GM12891 (cell line): ENCODE measurements around the gene RRBP1.

Source experiments
- POLR2A ChIP-seq: IDR thresholded peaks from 2 replicates; pipeline ENCODE4 v1.6.1; 2011; ENCODE audit warnings: low read depth, low read length, control low read depth
- POLR2AphosphoS5 ChIP-seq: IDR thresholded peaks from 2 replicates; pipeline ENCODE4 v1.6.1; 2011; ENCODE audit warnings: low read depth, low read length, control low read depth
- POU2F2 ChIP-seq: IDR thresholded peaks from 2 replicates; pipeline ENCODE4 v1.6.1; 2011; ENCODE audit warnings: low read depth, mild to moderate bottlenecking, control low read depth, low read length, moderate library complexity
- TAF1 ChIP-seq: IDR thresholded peaks from 2 replicates; pipeline ENCODE4 v1.6.1; 2011; ENCODE audit warnings: low read depth, low read length, control low read depth

DNA sequence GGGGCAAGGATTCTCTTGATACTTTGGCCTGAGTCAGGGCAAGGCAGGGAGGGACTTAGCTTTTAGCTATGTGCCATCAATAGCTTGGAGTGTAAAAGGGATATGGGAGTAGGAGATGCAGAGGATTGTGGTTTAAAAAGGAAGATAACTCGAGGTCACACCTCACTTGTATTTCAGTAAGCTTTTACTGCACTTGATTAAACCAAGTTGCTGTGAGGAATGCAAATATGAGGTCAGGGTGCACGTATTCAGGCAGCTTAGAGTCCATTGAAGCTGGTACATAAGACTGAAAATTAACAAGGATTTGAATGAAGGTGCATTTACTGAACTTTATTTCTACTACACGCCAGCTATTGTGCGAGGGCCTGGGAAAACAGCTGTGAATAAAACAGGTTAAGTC lies 80.1 kb downstream of the RRBP1 start:
- TF ChIP-seq POLR2A (no peak), POLR2AphosphoS5 (no peak), TAF1 (no peak), POU2F2 (no peak)
